SU-DHL-6 (cell line): ENCODE data around the gene WNK1.

Source experiments
- CTCF ChIP-seq: fragments of 200-600 bp; sonication (generic); IDR thresholded peaks from one replicate; pipeline ENCODE4 v1.5.1; 2017; ENCODE audit warnings: antibody characterized with exemption, mild to moderate bottlenecking, low read length, moderate library complexity; ENCODE audit not compliant: insufficient read depth, poor library complexity, severe bottlenecking
- EZH2phosphoT487 ChIP-seq: fragments of 200-600 bp; sonication (generic), shearing (Covaris generic); conservative IDR thresholded peaks from 2 replicates; pipeline ENCODE4 v1.6.1; 2018; ENCODE audit warnings: mild to moderate bottlenecking, antibody characterized with exemption, low read length, moderate library complexity, mixed read lengths

- TF ChIP-seq CTCF (no peak), EZH2phosphoT487 (no peak)
Observed at GRCh38 chr12:779745-780734, 27.7 kb downstream of the WNK1 start.
